GM12891 (cell line): ENCODE measurements around the gene C18orf63.

Experiments used
- PAX5 ChIP-seq: IDR thresholded peaks from 2 replicates; pipeline ENCODE4 v1.6.1; 2011; ENCODE audit warnings: low read length, moderate library complexity, mild to moderate bottlenecking; ENCODE audit not compliant: insufficient read depth, severe bottlenecking
- POLR2A ChIP-seq: IDR thresholded peaks from 2 replicates; pipeline ENCODE4 v1.6.1; 2011; ENCODE audit warnings: low read depth, low read length, control low read depth
- POLR2AphosphoS5 ChIP-seq: IDR thresholded peaks from 2 replicates; pipeline ENCODE4 v1.6.1; 2011; ENCODE audit warnings: low read depth, low read length, control low read depth
- SPI1 ChIP-seq: IDR thresholded peaks from 2 replicates; pipeline ENCODE4 v1.6.1; 2011; ENCODE audit warnings: low read depth, low read length, control low read depth
- TAF1 ChIP-seq: IDR thresholded peaks from 2 replicates; pipeline ENCODE4 v1.6.1; 2011; ENCODE audit warnings: low read depth, low read length, control low read depth

DNA sequence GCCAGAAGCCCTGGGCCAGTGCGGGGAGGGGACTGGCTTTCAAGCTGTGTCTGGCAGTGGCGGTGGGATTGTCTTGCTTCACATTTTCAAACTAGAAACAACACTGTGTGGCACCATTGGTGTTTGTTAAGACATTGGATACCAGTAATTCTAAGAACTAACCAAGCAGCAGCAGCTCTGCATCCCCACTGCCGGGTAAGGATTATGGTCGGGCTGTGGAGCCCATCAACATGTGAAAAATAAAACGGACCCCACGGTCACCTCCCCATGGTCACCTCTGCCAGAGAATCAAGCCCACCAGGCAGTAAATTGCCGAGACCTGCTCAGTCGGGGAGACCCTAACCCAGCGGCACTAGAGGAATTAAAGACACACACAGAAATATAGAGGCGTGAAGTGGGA is 65.3 kb downstream of the C18orf63 start:
- TF ChIP-seq POLR2AphosphoS5 (no peak), TAF1 (no peak), POLR2A (no peak), PAX5 (no peak), SPI1 (no peak)
